GM23338 (cell line): ENCODE results near the gene GJA4. TPM values are rescaled to one million over a fixed set of nuclear protein-coding genes. Genes with fewer than 3 reads are reported as not detected.

Experiments
- ATAC-seq: fragments of 200-7000 bp; cut with Tn5 transposase; 3 replicates; pipeline ENCODE4 v1.9.1; 2020
- DNase-seq: peaks from one replicate; pipeline ENCODE4 v3.0.0-alpha.2; 2015; ENCODE audit warnings: low spot score
- H2AFZ ChIP-seq: fragments of 200-600 bp; sonication (generic); 2 replicates; pipeline ENCODE4 v1.8.0; 2016; ENCODE audit warnings: antibody characterized with exemption, mild to moderate bottlenecking, moderate library complexity
- H3F3A ChIP-seq: fragments of 200-600 bp; sonication (generic); replicated peaks from 2 replicates; pipeline ENCODE4 v1.8.0; 2017; ENCODE audit warnings: antibody characterized with exemption, mixed run types, low read depth
- H3K27ac ChIP-seq: fragments of 200-600 bp; sonication (generic); 2 replicates; pipeline ENCODE4 v1.6.1; 2016; ENCODE audit warnings: low read depth
- H3K27me3 ChIP-seq: fragments of 200-600 bp; sonication (generic); 2 replicates; pipeline ENCODE4 v1.8.0; 2016; ENCODE audit warnings: mild to moderate bottlenecking, mixed run types, moderate library complexity; ENCODE audit not compliant: insufficient read depth
- H3K36me3 ChIP-seq: fragments of 200-600 bp; sonication (generic); 2 replicates; pipeline ENCODE4 v1.8.0; 2016; ENCODE audit warnings: mild to moderate bottlenecking; ENCODE audit not compliant: insufficient read depth
- H3K4me1 ChIP-seq: fragments of 200-600 bp; sonication (generic); 2 replicates; pipeline ENCODE4 v1.8.0; 2016; ENCODE audit warnings: mild to moderate bottlenecking, moderate library complexity; ENCODE audit not compliant: insufficient read depth
- H3K4me2 ChIP-seq: fragments of 200-600 bp; sonication (generic); 2 replicates; pipeline ENCODE4 v1.7.1; 2017; ENCODE audit warnings: mixed run types
- H3K4me3 ChIP-seq: fragments of 200-600 bp; sonication (generic); 2 replicates; pipeline ENCODE4 v1.6.1; 2016; ENCODE audit warnings: mixed run types
- H3K79me2 ChIP-seq: fragments of 200-600 bp; sonication (generic); replicated peaks from 2 replicates; pipeline ENCODE4 v1.8.0; 2017; ENCODE audit warnings: mild to moderate bottlenecking; ENCODE audit not compliant: insufficient read depth
- H3K9me2 ChIP-seq: fragments of 200-600 bp; sonication (generic); 2 replicates; pipeline ENCODE4 v1.8.0; 2017; ENCODE audit not compliant: insufficient read depth
- H4K20me1 ChIP-seq: fragments of 200-600 bp; sonication (generic); replicated peaks from 2 replicates; pipeline ENCODE4 v1.8.0; 2017; ENCODE audit warnings: mild to moderate bottlenecking; ENCODE audit not compliant: insufficient read depth
- H3K27ac Mint-ChIP-seq: 2 replicates; pipeline ENCODE4 v1.8.0; 2020; ENCODE audit warnings: inconsistent platforms, mild to moderate bottlenecking, moderate library complexity, mixed read lengths
- H3K27me3 Mint-ChIP-seq: 3 replicates; pipeline ENCODE4 v1.8.0; 2022; ENCODE audit warnings: low read depth, mild to moderate bottlenecking, moderate library complexity, mixed read lengths, inconsistent platforms; ENCODE audit not compliant: insufficient read depth, poor library complexity
- H3K36me3 Mint-ChIP-seq: 3 replicates; pipeline ENCODE4 v1.8.0; 2021; ENCODE audit warnings: low read depth, mild to moderate bottlenecking, inconsistent platforms, moderate library complexity, mixed read lengths
- H3K4me1 Mint-ChIP-seq: 3 replicates; pipeline ENCODE4 v1.8.0; 2020; ENCODE audit warnings: mild to moderate bottlenecking, inconsistent platforms, mixed read lengths
- H3K4me3 Mint-ChIP-seq: 3 replicates; pipeline ENCODE4 v1.8.0; 2021; ENCODE audit warnings: moderate library complexity, mild to moderate bottlenecking, inconsistent platforms, mixed read lengths
- H3K9me3 Mint-ChIP-seq: 3 replicates; pipeline ENCODE4 v1.8.0; 2020; ENCODE audit warnings: moderate library complexity, mild to moderate bottlenecking, inconsistent platforms, mixed read lengths
- CREB1 ChIP-seq: fragments of 250-450 bp; sonication (Bioruptor Pico); IDR thresholded peaks from 2 replicates; pipeline ENCODE4 v1.5.0; 2020; ENCODE audit warnings: low read depth, mild to moderate bottlenecking, moderate library complexity
- EZH2 ChIP-seq: fragments of 200-600 bp; sonication (generic); IDR thresholded peaks from one replicate; pipeline ENCODE4 v1.8.0; 2017; ENCODE audit warnings: antibody characterized with exemption, mild to moderate bottlenecking, low read depth; ENCODE audit not compliant: unreplicated experiment
- EZH2phosphoT487 ChIP-seq: fragments of 200-600 bp; sonication (generic); IDR thresholded peaks from one replicate; pipeline ENCODE4 v1.8.1; 2018; ENCODE audit warnings: antibody characterized with exemption; ENCODE audit not compliant: unreplicated experiment
- JUNB ChIP-seq: IDR thresholded peaks from one replicate; pipeline ENCODE4 v1.6.1; 2016; ENCODE audit warnings: antibody characterized with exemption; ENCODE audit not compliant: unreplicated experiment
- NANOG ChIP-seq: IDR thresholded peaks from 2 replicates; pipeline ENCODE4 v1.6.1; 2016; ENCODE audit warnings: antibody characterized with exemption, borderline replicate concordance
- POLR2AphosphoS5 ChIP-seq: IDR thresholded peaks from 2 replicates; pipeline ENCODE4 v1.6.1; 2016; ENCODE audit warnings: antibody characterized with exemption, low read depth
- ZNF114 ChIP-seq: fragments of 250-450 bp; sonication (Bioruptor Pico); IDR thresholded peaks from 2 replicates; pipeline ENCODE4 v1.5.0; 2020; ENCODE audit warnings: mild to moderate bottlenecking, moderate library complexity
- ZNF331 ChIP-seq: fragments of 250-450 bp; sonication (Bioruptor Pico); IDR thresholded peaks from 2 replicates; pipeline ENCODE4 v1.5.0; 2020; ENCODE audit warnings: low read depth, mild to moderate bottlenecking, moderate library complexity
- polyA plus RNA-seq: library from polyadenylated mRNA; unstranded; fragments of >200 nt; fragmentation: Nextera tagmentation; extraction: Ambion mirVana; gene quantifications from 2 replicates; pipeline ENCODE4 v1.2.1, GENCODE V29; 2016
- total RNA-seq: library from RNA; depleted of rRNA; stranded (reverse); fragments of >200 nt; shearing (Covaris generic); gene quantifications from 2 replicates; pipeline ENCODE4 v1.2.3, GENCODE V29; 2014
- TF ChIP-seq, protein P1 (sequence below): fragments of 250-450 bp; sonication (Bioruptor Pico); IDR thresholded peaks from 2 replicates; pipeline ENCODE4 v1.5.0; 2020; ENCODE audit warnings: mild to moderate bottlenecking, moderate library complexity
- TF ChIP-seq, protein P2 (sequence below), 2 experiments: fragments of 200-600 bp in 1 of 2; sonication (generic) in 1 of 2; conservative IDR thresholded peaks; 2 replicates each; pipeline versions ENCODE4 v1.5.1 to v1.6.1; 2016 to 2017; ENCODE audit warnings: antibody characterized with exemption in 2 of 2, low read depth in 2 of 2, mild to moderate bottlenecking in 2 of 2, moderate library complexity in 1 of 2
- TF ChIP-seq, protein P3 (sequence below): IDR thresholded peaks from 2 replicates; pipeline ENCODE4 v1.6.1; 2016; ENCODE audit warnings: antibody characterized with exemption

The GJA4 gene
- total and polyA plus RNA-seq, 2 experiments from 2014 or later, result 0.95 to 2.2 TPM

DNA sequence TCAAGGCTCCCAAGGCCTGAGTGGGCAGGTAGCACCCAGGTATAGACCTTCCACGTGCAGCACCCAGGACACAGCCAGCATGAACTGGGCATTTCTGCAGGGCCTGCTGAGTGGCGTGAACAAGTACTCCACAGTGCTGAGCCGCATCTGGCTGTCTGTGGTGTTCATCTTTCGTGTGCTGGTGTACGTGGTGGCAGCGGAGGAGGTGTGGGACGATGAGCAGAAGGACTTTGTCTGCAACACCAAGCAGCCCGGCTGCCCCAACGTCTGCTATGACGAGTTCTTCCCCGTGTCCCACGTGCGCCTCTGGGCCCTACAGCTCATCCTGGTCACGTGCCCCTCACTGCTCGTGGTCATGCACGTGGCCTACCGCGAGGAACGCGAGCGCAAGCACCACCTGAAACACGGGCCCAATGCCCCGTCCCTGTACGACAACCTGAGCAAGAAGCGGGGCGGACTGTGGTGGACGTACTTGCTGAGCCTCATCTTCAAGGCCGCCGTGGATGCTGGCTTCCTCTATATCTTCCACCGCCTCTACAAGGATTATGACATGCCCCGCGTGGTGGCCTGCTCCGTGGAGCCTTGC, 31.5 kb upstream of the GJA4 start:
- Histone ChIP-seq H3K4me3 (no peak overlapping the region), H3K27ac (no peak overlapping the region), H4K20me1 (no peaks in the 10 kb centered on the region), H3K27me3 (no peaks in the 10 kb centered on the region), H3K36me3 (no peaks in the 10 kb centered on the region), H3K4me2 (no peak overlapping the region), H2AFZ (no peak overlapping the region), H3F3A (no peaks in the 10 kb centered on the region), H3K4me1 (peaks cover 3% of the 10 kb centered on the region), H3K9me2 (peaks cover 14% of the 10 kb centered on the region), H3K79me2 (no peaks in the 10 kb centered on the region)
- DNase-seq, result no peak
- no peak for TF ChIP-seq NANOG
- TF ChIP-seq JUNB, result no peak
- no peak for TF ChIP-seq EZH2
- TF ChIP-seq, protein P1, sequence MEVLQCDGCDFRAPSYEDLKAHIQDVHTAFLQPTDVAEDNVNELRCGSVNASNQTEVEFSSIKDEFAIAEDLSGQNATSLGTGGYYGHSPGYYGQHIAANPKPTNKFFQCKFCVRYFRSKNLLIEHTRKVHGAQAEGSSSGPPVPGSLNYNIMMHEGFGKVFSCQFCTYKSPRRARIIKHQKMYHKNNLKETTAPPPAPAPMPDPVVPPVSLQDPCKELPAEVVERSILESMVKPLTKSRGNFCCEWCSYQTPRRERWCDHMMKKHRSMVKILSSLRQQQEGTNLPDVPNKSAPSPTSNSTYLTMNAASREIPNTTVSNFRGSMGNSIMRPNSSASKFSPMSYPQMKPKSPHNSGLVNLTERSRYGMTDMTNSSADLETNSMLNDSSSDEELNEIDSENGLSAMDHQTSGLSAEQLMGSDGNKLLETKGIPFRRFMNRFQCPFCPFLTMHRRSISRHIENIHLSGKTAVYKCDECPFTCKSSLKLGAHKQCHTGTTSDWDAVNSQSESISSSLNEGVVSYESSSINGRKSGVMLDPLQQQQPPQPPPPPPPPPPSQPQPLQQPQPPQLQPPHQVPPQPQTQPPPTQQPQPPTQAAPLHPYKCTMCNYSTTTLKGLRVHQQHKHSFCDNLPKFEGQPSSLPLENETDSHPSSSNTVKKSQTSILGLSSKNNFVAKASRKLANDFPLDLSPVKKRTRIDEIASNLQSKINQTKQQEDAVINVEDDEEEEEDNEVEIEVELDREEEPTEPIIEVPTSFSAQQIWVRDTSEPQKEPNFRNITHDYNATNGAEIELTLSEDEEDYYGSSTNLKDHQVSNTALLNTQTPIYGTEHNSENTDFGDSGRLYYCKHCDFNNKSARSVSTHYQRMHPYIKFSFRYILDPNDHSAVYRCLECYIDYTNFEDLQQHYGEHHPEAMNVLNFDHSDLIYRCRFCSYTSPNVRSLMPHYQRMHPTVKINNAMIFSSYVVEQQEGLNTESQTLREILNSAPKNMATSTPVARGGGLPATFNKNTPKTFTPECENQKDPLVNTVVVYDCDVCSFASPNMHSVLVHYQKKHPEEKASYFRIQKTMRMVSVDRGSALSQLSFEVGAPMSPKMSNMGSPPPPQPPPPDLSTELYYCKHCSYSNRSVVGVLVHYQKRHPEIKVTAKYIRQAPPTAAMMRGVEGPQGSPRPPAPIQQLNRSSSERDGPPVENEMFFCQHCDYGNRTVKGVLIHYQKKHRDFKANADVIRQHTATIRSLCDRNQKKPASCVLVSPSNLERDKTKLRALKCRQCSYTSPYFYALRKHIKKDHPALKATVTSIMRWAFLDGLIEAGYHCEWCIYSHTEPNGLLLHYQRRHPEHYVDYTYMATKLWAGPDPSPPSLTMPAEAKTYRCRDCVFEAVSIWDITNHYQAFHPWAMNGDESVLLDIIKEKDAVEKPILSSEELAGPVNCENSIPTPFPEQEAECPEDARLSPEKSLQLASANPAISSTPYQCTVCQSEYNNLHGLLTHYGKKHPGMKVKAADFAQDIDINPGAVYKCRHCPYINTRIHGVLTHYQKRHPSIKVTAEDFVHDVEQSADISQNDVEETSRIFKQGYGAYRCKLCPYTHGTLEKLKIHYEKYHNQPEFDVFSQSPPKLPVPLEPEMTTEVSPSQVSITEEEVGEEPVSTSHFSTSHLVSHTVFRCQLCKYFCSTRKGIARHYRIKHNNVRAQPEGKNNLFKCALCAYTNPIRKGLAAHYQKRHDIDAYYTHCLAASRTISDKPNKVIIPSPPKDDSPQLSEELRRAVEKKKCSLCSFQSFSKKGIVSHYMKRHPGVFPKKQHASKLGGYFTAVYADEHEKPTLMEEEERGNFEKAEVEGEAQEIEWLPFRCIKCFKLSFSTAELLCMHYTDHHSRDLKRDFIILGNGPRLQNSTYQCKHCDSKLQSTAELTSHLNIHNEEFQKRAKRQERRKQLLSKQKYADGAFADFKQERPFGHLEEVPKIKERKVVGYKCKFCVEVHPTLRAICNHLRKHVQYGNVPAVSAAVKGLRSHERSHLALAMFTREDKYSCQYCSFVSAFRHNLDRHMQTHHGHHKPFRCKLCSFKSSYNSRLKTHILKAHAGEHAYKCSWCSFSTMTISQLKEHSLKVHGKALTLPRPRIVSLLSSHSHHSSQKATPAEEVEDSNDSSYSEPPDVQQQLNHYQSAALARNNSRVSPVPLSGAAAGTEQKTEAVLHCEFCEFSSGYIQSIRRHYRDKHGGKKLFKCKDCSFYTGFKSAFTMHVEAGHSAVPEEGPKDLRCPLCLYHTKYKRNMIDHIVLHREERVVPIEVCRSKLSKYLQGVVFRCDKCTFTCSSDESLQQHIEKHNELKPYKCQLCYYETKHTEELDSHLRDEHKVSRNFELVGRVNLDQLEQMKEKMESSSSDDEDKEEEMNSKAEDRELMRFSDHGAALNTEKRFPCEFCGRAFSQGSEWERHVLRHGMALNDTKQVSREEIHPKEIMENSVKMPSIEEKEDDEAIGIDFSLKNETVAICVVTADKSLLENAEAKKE (CRISPR knock-in tag), result no peak
- TF ChIP-seq CREB1, result no peak
- TF ChIP-seq, protein P2, sequence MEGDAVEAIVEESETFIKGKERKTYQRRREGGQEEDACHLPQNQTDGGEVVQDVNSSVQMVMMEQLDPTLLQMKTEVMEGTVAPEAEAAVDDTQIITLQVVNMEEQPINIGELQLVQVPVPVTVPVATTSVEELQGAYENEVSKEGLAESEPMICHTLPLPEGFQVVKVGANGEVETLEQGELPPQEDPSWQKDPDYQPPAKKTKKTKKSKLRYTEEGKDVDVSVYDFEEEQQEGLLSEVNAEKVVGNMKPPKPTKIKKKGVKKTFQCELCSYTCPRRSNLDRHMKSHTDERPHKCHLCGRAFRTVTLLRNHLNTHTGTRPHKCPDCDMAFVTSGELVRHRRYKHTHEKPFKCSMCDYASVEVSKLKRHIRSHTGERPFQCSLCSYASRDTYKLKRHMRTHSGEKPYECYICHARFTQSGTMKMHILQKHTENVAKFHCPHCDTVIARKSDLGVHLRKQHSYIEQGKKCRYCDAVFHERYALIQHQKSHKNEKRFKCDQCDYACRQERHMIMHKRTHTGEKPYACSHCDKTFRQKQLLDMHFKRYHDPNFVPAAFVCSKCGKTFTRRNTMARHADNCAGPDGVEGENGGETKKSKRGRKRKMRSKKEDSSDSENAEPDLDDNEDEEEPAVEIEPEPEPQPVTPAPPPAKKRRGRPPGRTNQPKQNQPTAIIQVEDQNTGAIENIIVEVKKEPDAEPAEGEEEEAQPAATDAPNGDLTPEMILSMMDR (conservative IDR thresholded peaks at IDR 0.05; ENCODE audit: low read depth in 2 of 2), result no peak
- no peak for TF ChIP-seq ZNF331
- TF ChIP-seq, protein P3, sequence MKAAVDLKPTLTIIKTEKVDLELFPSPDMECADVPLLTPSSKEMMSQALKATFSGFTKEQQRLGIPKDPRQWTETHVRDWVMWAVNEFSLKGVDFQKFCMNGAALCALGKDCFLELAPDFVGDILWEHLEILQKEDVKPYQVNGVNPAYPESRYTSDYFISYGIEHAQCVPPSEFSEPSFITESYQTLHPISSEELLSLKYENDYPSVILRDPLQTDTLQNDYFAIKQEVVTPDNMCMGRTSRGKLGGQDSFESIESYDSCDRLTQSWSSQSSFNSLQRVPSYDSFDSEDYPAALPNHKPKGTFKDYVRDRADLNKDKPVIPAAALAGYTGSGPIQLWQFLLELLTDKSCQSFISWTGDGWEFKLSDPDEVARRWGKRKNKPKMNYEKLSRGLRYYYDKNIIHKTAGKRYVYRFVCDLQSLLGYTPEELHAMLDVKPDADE, result no peak
- TF ChIP-seq POLR2AphosphoS5, result no peak
- no peak for TF ChIP-seq ZNF114
- TF ChIP-seq EZH2phosphoT487, result no peak
- ATAC-seq, result no peak
- Mint-ChIP-seq H3K27me3 (peaks cover 10% of the 10 kb centered on the region), H3K36me3 (no peaks in the 10 kb centered on the region; the same call in 2 of the 3 replicates), H3K4me3 (no peak overlapping the region), H3K27ac (no peak overlapping the region), H3K4me1 (peaks cover 19% of the 10 kb centered on the region), H3K9me3 (peaks cover 3% of the 10 kb centered on the region; the same call in 1 of the 3 replicates)
